ENCODE results near the gene PACSIN1.

PACSIN1 gene

GRCh38 chr6:34535199-34535598, 69.3 kb downstream of the PACSIN1 start:
- Histone ChIP-seq H4K8ac (ENCODE audit: low read depth, low read length) (no peak overlapping the region), H3K4me2 (ENCODE audit: low read length) (no peak overlapping the region), H3K9me3 (ENCODE audit: insufficient read depth, low read depth, low read length) (no peaks in the 10 kb centered on the region), H3K4me3 (ENCODE audit: low read depth, low read length) (no peak overlapping the region), H4K12ac (ENCODE audit: low read depth, low read length) (no peak overlapping the region), H3K18ac (ENCODE audit: low read length) (no peak overlapping the region), H3K14ac (ENCODE audit: low read length) (no peak overlapping the region), H3K4ac (ENCODE audit: low read depth, low read length) (no peak overlapping the region), H3K23ac (ENCODE audit: low read length) (no peak overlapping the region), H3K27ac (ENCODE audit: low read depth, low read length) (no peak overlapping the region), H3K27me3 (ENCODE audit: insufficient read depth, low read length) (no peaks in the 10 kb centered on the region), H3K79me1 (ENCODE audit: low read length) (no peaks in the 10 kb centered on the region), H3K79me2 (ENCODE audit: control insufficient read depth, insufficient read depth, low read length, poor library complexity) (no peaks in the 10 kb centered on the region), H2BK120ac (ENCODE audit: insufficient read depth, low read length, poor library complexity) (no peak overlapping the region), H2BK5ac (ENCODE audit: low read depth, low read length, poor library complexity) (no peak overlapping the region), H3K4me1 (ENCODE audit: control insufficient read depth in 1 of 2, insufficient read depth in 2 of 2, low read length in 2 of 2) (no peaks in the 10 kb centered on the region), H3K9ac (ENCODE audit: low read length) (no peak overlapping the region), H2AK5ac (ENCODE audit: low read length) (no peak overlapping the region), H3K36me3 (ENCODE audit: control insufficient read depth in 1 of 2, insufficient read depth in 2 of 2, low read length in 2 of 2) (no peaks in the 10 kb centered on the region), H2AFZ (ENCODE audit: insufficient read depth, low read length, poor library complexity) (no peak overlapping the region), H4K91ac (ENCODE audit: low read depth, low read length) (no peak overlapping the region), H2BK12ac (ENCODE audit: low read length) (no peak overlapping the region)
- no peak for DNase-seq
- WGBS (ENCODE audit: extremely low coverage, insufficient coverage, insufficient read length): no CpG with 5 or more reads among the region's 6 CpGs

- H2AFZ ChIP-seq (ENCODE audit: insufficient read depth, low read length, poor library complexity): no peak overlapping the region
- no peak overlapping the region for H2BK12ac ChIP-seq (ENCODE audit: low read length)
- no peak overlapping the region for H3K4ac ChIP-seq (ENCODE audit: low read depth, low read length)
- no peaks in the 10 kb centered on the region for H3K79me2 ChIP-seq (ENCODE audit: control insufficient read depth, insufficient read depth, low read length, poor library complexity)
- H3K36me3 ChIP-seq (ENCODE audit: control insufficient read depth in 1 of 2, insufficient read depth in 2 of 2, low read length in 2 of 2): no peaks in the 10 kb centered on the region
- no CpG with 5 or more reads among the region's 11 CpGs for WGBS (ENCODE audit: extremely low coverage, insufficient coverage, insufficient read length)
- no peaks in the 10 kb centered on the region for H3K9me3 ChIP-seq (ENCODE audit: insufficient read depth, low read depth, low read length)
- DNase-seq: no peak
- H3K4me2 ChIP-seq (ENCODE audit: low read length): no peak overlapping the region
- no peak overlapping the region for H2BK120ac ChIP-seq (ENCODE audit: insufficient read depth, low read length, poor library complexity)
- H3K79me1 ChIP-seq (ENCODE audit: low read length): no peaks in the 10 kb centered on the region
- no peak overlapping the region for H3K4me3 ChIP-seq (ENCODE audit: low read depth, low read length)
- no peak overlapping the region for H2BK5ac ChIP-seq (ENCODE audit: low read depth, low read length, poor library complexity)
- H3K23ac ChIP-seq (ENCODE audit: low read length): no peak overlapping the region
- no peak overlapping the region for H3K14ac ChIP-seq (ENCODE audit: low read length)
- H4K91ac ChIP-seq (ENCODE audit: low read depth, low read length): no peak overlapping the region
- no peak overlapping the region for H4K8ac ChIP-seq (ENCODE audit: low read depth, low read length)
- H3K18ac ChIP-seq (ENCODE audit: low read length): no peak overlapping the region
- no peaks in the 10 kb centered on the region for H3K4me1 ChIP-seq (ENCODE audit: control insufficient read depth in 1 of 2, insufficient read depth in 2 of 2, low read length in 2 of 2)
- H4K12ac ChIP-seq (ENCODE audit: low read depth, low read length): no peak overlapping the region
- no peaks in the 10 kb centered on the region for H3K27me3 ChIP-seq (ENCODE audit: insufficient read depth, low read length)
- no peak overlapping the region for H3K9ac ChIP-seq (ENCODE audit: low read length)
- H2AK5ac ChIP-seq (ENCODE audit: low read length): no peak overlapping the region
- H3K27ac ChIP-seq (ENCODE audit: low read depth, low read length): no peak overlapping the region
Observed at GRCh38 chr6:34535646-34536045, 69.8 kb downstream of the PACSIN1 start.

GRCh38 chr6:34536251-34536958, 70.5 kb downstream of the PACSIN1 start:
- no CpG with 5 or more reads among the region's 3 CpGs for WGBS (ENCODE audit: extremely low coverage, insufficient coverage, insufficient read length)
- Histone ChIP-seq H3K79me1 (ENCODE audit: low read length) (no peaks in the 10 kb centered on the region), H3K79me2 (ENCODE audit: control insufficient read depth, insufficient read depth, low read length, poor library complexity) (no peaks in the 10 kb centered on the region), H3K4ac (ENCODE audit: low read depth, low read length) (no peak overlapping the region), H4K12ac (ENCODE audit: low read depth, low read length) (no peak overlapping the region), H3K9me3 (ENCODE audit: insufficient read depth, low read depth, low read length) (no peaks in the 10 kb centered on the region), H2BK120ac (ENCODE audit: insufficient read depth, low read length, poor library complexity) (no peak overlapping the region), H3K18ac (ENCODE audit: low read length) (no peak overlapping the region), H3K27me3 (ENCODE audit: insufficient read depth, low read length) (no peaks in the 10 kb centered on the region), H3K9ac (ENCODE audit: low read length) (no peak overlapping the region), H3K4me1 (ENCODE audit: control insufficient read depth in 1 of 2, insufficient read depth in 2 of 2, low read length in 2 of 2) (no peaks in the 10 kb centered on the region), H4K91ac (ENCODE audit: low read depth, low read length) (no peak overlapping the region), H2AK5ac (ENCODE audit: low read length) (no peak overlapping the region), H3K36me3 (ENCODE audit: control insufficient read depth in 1 of 2, insufficient read depth in 2 of 2, low read length in 2 of 2) (no peaks in the 10 kb centered on the region), H3K4me3 (ENCODE audit: low read depth, low read length) (no peak overlapping the region), H3K23ac (ENCODE audit: low read length) (no peak overlapping the region), H3K4me2 (ENCODE audit: low read length) (no peak overlapping the region), H3K14ac (ENCODE audit: low read length) (no peak overlapping the region), H2BK5ac (ENCODE audit: low read depth, low read length, poor library complexity) (no peak overlapping the region), H2BK12ac (ENCODE audit: low read length) (no peak overlapping the region), H2AFZ (ENCODE audit: insufficient read depth, low read length, poor library complexity) (no peak overlapping the region), H4K8ac (ENCODE audit: low read depth, low read length) (no peak overlapping the region), H3K27ac (ENCODE audit: low read depth, low read length) (no peak overlapping the region)
- DNase-seq: no peak

GRCh38 chr6:34536959-34537848, 71.3 kb downstream of the PACSIN1 start:
- no peak overlapping the region for H2BK5ac ChIP-seq (ENCODE audit: low read depth, low read length, poor library complexity)
- no peak overlapping the region for H3K27ac ChIP-seq (ENCODE audit: low read depth, low read length)
- no peaks in the 10 kb centered on the region for H3K9me3 ChIP-seq (ENCODE audit: insufficient read depth, low read depth, low read length)
- H3K4me3 ChIP-seq (ENCODE audit: low read depth, low read length): no peak overlapping the region
- no peaks in the 10 kb centered on the region for H3K27me3 ChIP-seq (ENCODE audit: insufficient read depth, low read length)
- H2AK5ac ChIP-seq (ENCODE audit: low read length): no peak overlapping the region
- no peak overlapping the region for H4K12ac ChIP-seq (ENCODE audit: low read depth, low read length)
- H3K14ac ChIP-seq (ENCODE audit: low read length): no peak overlapping the region
- no peak overlapping the region for H3K4ac ChIP-seq (ENCODE audit: low read depth, low read length)
- no peak overlapping the region for H2BK12ac ChIP-seq (ENCODE audit: low read length)
- no peak for DNase-seq
- no peak overlapping the region for H4K91ac ChIP-seq (ENCODE audit: low read depth, low read length)
- H3K9ac ChIP-seq (ENCODE audit: low read length): no peak overlapping the region
- H3K18ac ChIP-seq (ENCODE audit: low read length): no peak overlapping the region
- no peaks in the 10 kb centered on the region for H3K36me3 ChIP-seq (ENCODE audit: control insufficient read depth in 1 of 2, insufficient read depth in 2 of 2, low read length in 2 of 2)
- H4K8ac ChIP-seq (ENCODE audit: low read depth, low read length): no peak overlapping the region
- H3K79me1 ChIP-seq (ENCODE audit: low read length): no peaks in the 10 kb centered on the region
- no peak overlapping the region for H3K23ac ChIP-seq (ENCODE audit: low read length)
- H3K79me2 ChIP-seq (ENCODE audit: control insufficient read depth, insufficient read depth, low read length, poor library complexity): no peaks in the 10 kb centered on the region
- no peak overlapping the region for H3K4me2 ChIP-seq (ENCODE audit: low read length)
- no CpG with 5 or more reads among the region's 15 CpGs for WGBS (ENCODE audit: extremely low coverage, insufficient coverage, insufficient read length)
- no peaks in the 10 kb centered on the region for H3K4me1 ChIP-seq (ENCODE audit: control insufficient read depth in 1 of 2, insufficient read depth in 2 of 2, low read length in 2 of 2)
- no peak overlapping the region for H2BK120ac ChIP-seq (ENCODE audit: insufficient read depth, low read length, poor library complexity)
- no peak overlapping the region for H2AFZ ChIP-seq (ENCODE audit: insufficient read depth, low read length, poor library complexity)

Data from trophoblast cell (in vitro differentiated cells and primary cell).